Stimulated activated CD4-positive, alpha-beta T cell treated with anti-CD3 and anti-CD28 coated beads, Interleukin-12 subunit alpha, Interleukin-12 subunit beta, amount 100 ng/mL, for 24 hours (primary cell): ENCODE results near the gene INS.

Experiments
- DNase-seq, 2 experiments: peaks; one replicate each; pipeline ENCODE4 v3.0.0-alpha.2; 2020; ENCODE audit warnings: low read depth in 2 of 2

INS gene

GRCh38 chr11:2164861-2165555 lies 4.0 kb upstream of the INS start:
- DNase-seq = no peak

- no peak for DNase-seq
Measured at GRCh38 chr11:2164081-2164480, 3.1 kb upstream of the INS start.

DNA sequence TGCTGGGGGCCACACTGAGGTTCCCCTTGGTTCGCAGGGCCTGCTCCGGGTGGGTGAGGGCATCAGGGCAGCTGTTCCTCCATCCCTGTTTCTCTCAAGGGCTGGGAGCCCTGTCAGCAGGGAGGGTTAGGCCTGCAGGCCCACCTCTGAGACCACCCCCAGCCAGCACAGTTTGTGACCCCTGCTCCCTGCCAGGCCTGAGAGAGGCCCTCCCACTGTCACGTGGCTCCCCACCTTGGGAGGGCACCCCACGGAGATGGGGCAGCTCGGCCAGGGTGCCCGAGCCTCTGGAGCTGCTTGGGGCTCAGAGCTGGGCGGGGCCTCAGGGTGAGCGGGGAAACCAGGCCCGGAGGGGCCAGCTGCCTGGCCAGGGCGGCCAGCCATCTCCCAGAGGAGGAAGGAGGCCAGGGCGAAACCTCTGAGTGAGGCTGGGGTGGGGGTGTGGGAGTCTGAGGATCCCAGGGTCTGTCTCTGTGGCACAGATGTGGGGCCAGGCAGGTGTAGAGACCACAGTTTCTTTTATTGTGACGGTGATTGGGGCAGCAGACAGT lies 2.5 kb upstream of the INS start:
- DNase-seq = no peak

- no peak for DNase-seq
Measured at GRCh38 chr11:2159536-2160413, 1.2 kb downstream of the INS start.

GRCh38 chr11:2158966-2159365 lies 2.0 kb downstream of the INS start:
- DNase-seq = no peak

GRCh38 chr11:2158296-2158737 lies 2.7 kb downstream of the INS start:
- DNase-seq = no peak

DNA sequence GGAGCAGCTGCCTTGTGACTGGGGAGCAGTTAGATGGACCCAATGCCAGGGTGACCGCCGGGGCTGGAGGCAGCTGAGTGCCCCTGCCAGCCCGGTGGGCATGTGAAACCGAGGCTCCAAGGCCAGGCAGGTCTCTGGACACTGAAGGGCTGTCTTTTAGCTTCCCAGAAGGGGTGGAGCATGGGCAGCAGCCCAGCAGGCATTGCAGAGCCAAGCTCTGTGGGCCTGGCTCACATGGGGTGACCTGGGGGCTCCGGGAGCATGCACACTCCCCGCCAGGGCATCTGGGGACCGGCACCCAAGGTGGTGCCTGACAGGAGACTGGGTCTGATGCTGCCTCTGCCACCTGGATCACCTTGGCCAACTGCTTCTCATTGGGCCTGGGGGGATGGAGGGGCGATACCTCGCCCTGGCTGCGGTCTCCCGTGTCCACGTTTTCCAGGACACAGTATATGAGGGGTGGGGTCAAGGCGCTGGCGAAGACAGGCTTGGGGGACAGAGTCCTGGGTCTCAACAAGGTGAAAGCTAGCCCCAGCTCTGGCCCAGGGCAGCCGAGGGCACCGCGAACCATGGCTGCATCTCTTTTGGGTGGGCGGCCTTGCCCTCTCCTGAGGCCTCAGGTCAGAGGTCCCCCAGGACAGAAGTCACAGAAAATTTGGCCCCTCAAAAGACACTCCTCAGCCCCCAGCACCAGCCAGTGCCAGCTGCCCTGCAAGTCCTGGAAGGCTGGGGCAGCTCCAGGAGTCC lies 3.5 kb downstream of the INS start:
- DNase-seq = no peak

- DNase-seq = peak in 1 of 2 experiments; percentile 56
Measured at GRCh38 chr11:2156416-2157182, 4.4 kb downstream of the INS start.

GRCh38 chr11:2155511-2155910 lies 5.5 kb downstream of the INS start:
- no peak for DNase-seq

DNA sequence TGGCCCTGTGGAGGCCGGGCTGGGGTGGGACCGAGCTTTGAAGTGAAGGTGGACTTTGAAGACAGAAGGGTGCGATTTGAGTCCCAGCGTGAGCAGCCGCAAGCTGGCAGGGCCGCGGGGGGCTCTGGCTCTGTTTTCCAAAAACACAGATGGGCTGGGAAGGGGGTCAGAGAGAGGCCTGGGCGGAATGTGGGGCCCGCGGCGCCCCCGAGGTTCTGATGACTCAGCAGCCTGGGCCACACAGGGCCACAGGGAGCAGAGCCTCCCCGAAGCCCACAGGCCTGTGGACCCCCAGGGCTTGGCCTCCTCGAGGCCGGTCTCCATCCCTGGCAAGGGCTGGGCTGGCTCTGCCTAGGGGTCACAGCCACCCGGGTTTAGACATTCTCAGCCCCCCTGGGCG lies 6.1 kb downstream of the INS start:
- no peak for DNase-seq

DNA sequence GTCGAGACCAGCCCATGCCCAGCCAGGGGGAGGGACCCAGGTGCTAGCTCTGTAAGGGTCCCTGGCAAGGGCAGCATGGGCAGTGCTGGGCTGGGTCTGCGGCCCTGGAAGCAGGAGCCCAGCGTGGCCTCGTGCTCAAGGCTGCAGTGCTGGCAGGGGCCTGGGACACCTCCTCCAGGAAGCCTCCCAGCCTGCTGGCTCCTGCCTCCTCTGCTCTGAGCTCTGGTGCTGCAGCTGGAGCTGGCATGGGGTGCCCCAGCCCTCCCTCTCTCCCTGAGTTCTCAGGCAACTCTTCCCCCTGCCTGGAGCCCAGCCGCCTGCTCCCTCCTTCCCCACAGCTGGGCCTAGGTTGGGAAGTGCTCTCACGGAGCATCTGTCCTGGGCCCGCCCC lies 6.8 kb downstream of the INS start:
- no peak for DNase-seq

GRCh38 chr11:2153581-2154194 lies 7.3 kb downstream of the INS start:
- no peak for DNase-seq

DNA sequence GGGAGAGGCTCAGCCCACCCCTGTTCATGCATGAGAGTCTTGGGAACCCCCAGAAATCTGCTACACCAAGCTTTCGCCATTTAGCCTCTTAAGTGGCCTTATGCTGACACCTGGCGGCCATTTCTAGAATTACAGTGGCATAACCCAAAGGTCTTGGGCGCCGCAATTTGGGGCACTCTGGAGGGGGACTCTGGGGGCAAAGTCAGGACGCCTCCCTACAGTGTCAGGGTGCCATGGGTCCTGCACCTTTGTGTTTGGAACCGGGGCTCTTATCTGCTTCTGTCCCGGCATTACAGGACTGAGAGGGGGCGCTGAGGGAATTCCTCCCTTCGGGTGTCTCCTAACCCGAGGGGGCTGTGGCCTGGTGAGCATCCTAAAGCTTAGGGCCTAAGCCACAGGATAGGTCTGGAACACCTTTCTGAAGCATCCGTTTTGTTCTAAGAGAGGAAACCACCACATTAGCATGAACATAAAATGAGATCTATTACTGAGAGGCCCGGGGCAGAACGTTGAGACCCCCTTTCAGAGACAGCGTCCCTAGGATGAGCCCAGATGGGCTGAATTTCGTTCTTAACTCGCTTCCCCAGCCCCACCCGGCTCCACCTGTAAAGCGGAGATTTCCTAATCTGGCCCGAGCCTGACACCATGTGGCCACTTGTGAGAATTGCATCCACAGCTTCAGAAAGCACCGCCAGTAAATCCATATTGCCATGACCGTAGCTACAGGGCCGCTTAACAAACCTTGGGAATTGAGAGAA lies 9.3 kb downstream of the INS start:
- DNase-seq = peak; percentile 58 to 76

DNA sequence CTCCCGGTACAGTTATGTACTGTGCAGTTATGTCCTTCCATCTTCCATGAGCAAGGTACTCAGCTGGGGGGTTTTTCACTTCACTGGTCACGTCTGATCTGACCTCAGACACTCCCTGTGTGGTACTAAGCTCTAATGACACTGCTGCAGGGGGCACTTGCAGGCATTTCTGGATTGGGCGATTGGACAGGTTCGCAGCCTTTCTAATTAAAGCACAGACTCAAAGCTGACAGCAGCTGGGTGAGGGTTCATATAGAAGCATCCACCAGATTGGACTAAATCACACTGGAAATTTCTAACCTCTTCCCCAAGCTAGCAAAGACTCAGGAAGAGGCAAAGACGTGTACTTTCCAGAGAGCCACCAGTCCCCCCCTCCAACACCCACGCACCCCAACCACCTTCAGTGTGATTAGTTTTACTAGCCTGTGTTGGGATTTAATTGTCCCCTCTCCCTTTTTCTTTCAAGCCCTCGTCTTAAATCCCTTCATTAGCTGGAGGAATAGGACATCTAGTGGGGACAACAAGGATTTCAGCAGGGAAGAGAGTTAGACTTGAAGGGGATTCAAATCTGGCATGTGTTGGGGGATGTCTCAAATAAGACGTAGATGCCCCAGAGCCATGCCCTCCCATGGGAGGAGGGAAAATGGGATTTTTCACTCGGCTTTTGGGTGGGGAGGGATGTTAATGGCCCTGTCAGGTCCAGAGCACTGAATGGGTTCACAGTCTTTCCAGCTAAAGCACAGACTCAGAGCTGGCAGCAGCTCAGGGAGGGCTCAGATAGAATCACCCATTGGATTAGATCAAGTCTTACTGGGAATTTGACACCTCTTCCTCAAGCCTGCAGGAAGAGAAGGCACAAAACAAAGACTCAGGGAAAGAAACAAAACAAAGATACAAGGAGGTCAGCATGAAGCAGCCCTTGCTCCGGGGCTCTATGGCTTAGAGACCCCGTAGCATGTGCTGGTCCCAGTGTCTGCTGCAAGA lies 10.9 kb downstream of the INS start:
- no peak for DNase-seq

DNA sequence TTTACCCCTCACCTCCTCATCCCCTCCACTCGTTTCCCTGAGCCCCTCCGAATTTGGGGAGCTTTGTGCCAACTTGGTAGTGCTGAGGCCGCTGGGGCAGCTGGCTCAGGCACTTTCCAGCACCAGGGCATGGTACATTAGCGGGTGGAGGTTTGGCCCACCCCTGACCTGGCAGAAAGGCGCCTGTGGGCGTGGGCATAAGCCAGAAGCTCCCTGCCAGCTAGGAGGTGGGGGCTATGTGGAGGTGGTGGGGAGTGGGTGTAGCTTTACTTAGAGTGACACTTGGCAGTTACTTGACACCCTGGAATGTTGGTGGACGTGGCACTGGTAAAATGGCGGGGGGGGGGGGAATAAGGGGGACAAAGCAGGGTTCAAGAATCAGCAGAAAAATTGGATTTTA lies 11.5 kb downstream of the INS start:
- DNase-seq = no peak

- DNase-seq = no peak
Measured at GRCh38 chr11:2148595-2148994, 12.4 kb downstream of the INS start.

DNA sequence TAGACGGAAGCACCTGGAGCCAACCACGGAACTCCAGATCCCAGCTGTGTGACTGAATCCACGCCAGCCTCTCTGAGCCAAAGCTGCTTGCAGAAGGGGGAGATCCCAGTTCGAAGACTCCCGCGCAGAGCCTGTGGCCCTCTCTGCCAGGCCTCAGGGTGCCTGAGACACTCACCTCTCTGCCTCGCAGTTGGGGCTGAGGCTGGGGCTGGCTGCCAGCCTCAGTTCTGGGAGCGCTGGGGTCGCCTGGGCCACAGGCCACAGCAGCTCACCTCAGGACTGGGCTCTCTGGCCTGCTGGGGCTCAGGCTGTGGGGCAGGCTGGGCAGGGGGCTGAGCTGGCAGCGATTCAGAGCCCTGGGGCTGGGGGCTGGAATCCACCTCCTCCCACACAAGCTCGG lies 13.6 kb downstream of the INS start:
- DNase-seq = no peak

- DNase-seq = no peak
Measured at GRCh38 chr11:2146051-2146450, 15.0 kb downstream of the INS start.
